ENCODE measurements around the gene FUOM.
"Not testable (repeated sequence)": the region's sequence is repeated elsewhere in the genome, so short reads cannot be mapped to it uniquely, and the experiment has no call there.

The FUOM gene

GRCh38 chr10:133388236-133388972 lies 30.6 kb upstream of the FUOM start:
- no peak for DNase-seq

GRCh38 chr10:133386951-133387350 lies 29.1 kb upstream of the FUOM start:
- not testable (repeated sequence) for DNase-seq

- DNase-seq, result no peak
Measured at GRCh38 chr10:133385214-133385613, 27.4 kb upstream of the FUOM start.

- DNase-seq, result no peak
Measured at GRCh38 chr10:133384071-133384470, 26.3 kb upstream of the FUOM start.

GRCh38 chr10:133383551-133383950 lies 25.7 kb upstream of the FUOM start:
- no peak for DNase-seq

GRCh38 chr10:133381036-133381435 lies 23.2 kb upstream of the FUOM start:
- DNase-seq, result no peak

- no peak for DNase-seq
Measured at GRCh38 chr10:133379801-133380666, 22.2 kb upstream of the FUOM start.

GRCh38 chr10:133379152-133379800 lies 21.5 kb upstream of the FUOM start, which contains the start of gene PAOX:
PAOX (plus strand) TSS chr10:133379262; CDS start chr10:133379317, 55 bp downstream.
- DNase-seq, result no peak

GRCh38 chr10:133378251-133379096 lies 20.7 kb upstream of the FUOM start:
- peak in 1 of 2 experiments; percentile 4 for DNase-seq

- no peak for DNase-seq
Measured at GRCh38 chr10:133377818-133378250, 20.0 kb upstream of the FUOM start.

GRCh38 chr10:133377025-133377817 lies 19.4 kb upstream of the FUOM start:
- DNase-seq, result no peak

- not testable (repeated sequence) for DNase-seq
Measured at GRCh38 chr10:133376183-133376582, 18.4 kb upstream of the FUOM start.

GRCh38 chr10:133375357-133376115 lies 17.7 kb upstream of the FUOM start:
- no peak for DNase-seq

- peak in 1 of 2 experiments; percentile 66 for DNase-seq
Measured at GRCh38 chr10:133373174-133374090, 15.6 kb upstream of the FUOM start, which contains the start of gene ECHS1. ECHS1 (minus strand) TSS chr10:133373354; CDS start chr10:133373333, 21 bp downstream.

- DNase-seq, result no peak
Measured at GRCh38 chr10:133372507-133372906, 14.7 kb upstream of the FUOM start.

- no peak for DNase-seq
Measured at GRCh38 chr10:133370030-133370786, 12.4 kb upstream of the FUOM start.

- no peak for DNase-seq
Measured at GRCh38 chr10:133368153-133368552, 10.3 kb upstream of the FUOM start.

- DNase-seq, result not testable (repeated sequence)
Measured at GRCh38 chr10:133367461-133367860, 9.6 kb upstream of the FUOM start.

- DNase-seq, result no peak
Measured at GRCh38 chr10:133366751-133367150, 8.9 kb upstream of the FUOM start.
